ENCODE data around the gene SRPK1. TPM values are rescaled to one million over a fixed set of nuclear protein-coding genes. Genes with fewer than 3 reads are reported as not detected.

Gene SRPK1
- total RNA-seq, 2 experiments from 2014 or later: 100 to 118 TPM

GRCh38 chr6:35897486-35897885, 23.4 kb downstream of the SRPK1 start:
- no peaks in the 10 kb centered on the region for H3K9me3 Mint-ChIP-seq (ENCODE audit: low read depth)
- no peak overlapping the region for H3K27ac Mint-ChIP-seq
- H3K4me1 Mint-ChIP-seq: peaks cover 14% of the 10 kb centered on the region
- ATAC-seq: no peak
- no peaks in the 10 kb centered on the region for H3K27me3 Mint-ChIP-seq
- DNase-seq: no peak
- H3K4me3 Mint-ChIP-seq: no peak overlapping the region
- intact Hi-C loops (cut with DNase I, micrococcal nuclease): no loop called here
- H3K36me3 Mint-ChIP-seq (ENCODE audit: low read depth): peaks cover 41% of the 10 kb centered on the region
- ChIA-PET CTCF (interaction anchor here (1.1 kb wide), 1 partner anchor 11 kb away, joined by 3 read pairs; no protein-coding TSS in a partner anchor), POLR2A (no interaction called here)

GRCh38 chr6:35897036-35897435, 23.9 kb downstream of the SRPK1 start:
- POLR2A ChIA-PET: no interaction called here
- intact Hi-C loops (cut with DNase I, micrococcal nuclease): no loop called here
- CTCF ChIA-PET: no interaction called here
- no peaks in the 10 kb centered on the region for H3K9me3 Mint-ChIP-seq (ENCODE audit: low read depth)
- peaks cover 14% of the 10 kb centered on the region for H3K4me1 Mint-ChIP-seq
- peaks cover 42% of the 10 kb centered on the region for H3K36me3 Mint-ChIP-seq (ENCODE audit: low read depth)
- no peaks in the 10 kb centered on the region for H3K27me3 Mint-ChIP-seq
- H3K27ac Mint-ChIP-seq: no peak overlapping the region
- DNase-seq: no peak
- no peak for ATAC-seq
- H3K4me3 Mint-ChIP-seq: no peak overlapping the region

GRCh38 chr6:35896228-35896627, 24.7 kb downstream of the SRPK1 start:
- Mint-ChIP-seq H3K9me3 (ENCODE audit: low read depth) (no peaks in the 10 kb centered on the region), H3K36me3 (ENCODE audit: low read depth) (peaks cover 39% of the 10 kb centered on the region), H3K27ac (no peak overlapping the region), H3K4me1 (peaks cover 14% of the 10 kb centered on the region), H3K4me3 (no peak overlapping the region), H3K27me3 (no peaks in the 10 kb centered on the region)
- intact Hi-C loops (cut with DNase I, micrococcal nuclease): no loop called here
- ChIA-PET CTCF (no interaction called here), POLR2A (interaction anchor here (0.7 kb wide), 1 partner anchor 92 kb away, joined by 3 read pairs; no protein-coding TSS in a partner anchor)
- DNase-seq (no peak), ATAC-seq (no peak)

- Mint-ChIP-seq H3K4me1 (peaks cover 14% of the 10 kb centered on the region), H3K36me3 (ENCODE audit: low read depth) (peaks cover 33% of the 10 kb centered on the region), H3K9me3 (ENCODE audit: low read depth) (no peaks in the 10 kb centered on the region), H3K27me3 (no peaks in the 10 kb centered on the region), H3K27ac (no peak overlapping the region), H3K4me3 (no peak overlapping the region)
- DNase-seq: no peak
- ChIA-PET CTCF (no interaction called here), POLR2A (no interaction called here)
- intact Hi-C loops (cut with DNase I, micrococcal nuclease): no loop called here
- ATAC-seq: no peak
Measured at GRCh38 chr6:35895560-35895959, 25.3 kb downstream of the SRPK1 start.

- intact Hi-C loops (cut with DNase I, micrococcal nuclease): no loop called here
Measured at GRCh38 chr6:35894776-35895175, 26.1 kb downstream of the SRPK1 start.

GRCh38 chr6:35893246-35893645, 27.7 kb downstream of the SRPK1 start:
- CTCF ChIA-PET: interaction anchor here (0.8 kb wide), 1 partner anchor 62 kb away, joined by 3 read pairs; no protein-coding TSS in a partner anchor
- H3K4me1 Mint-ChIP-seq: peaks cover 14% of the 10 kb centered on the region

More at GRCh38 chr6:35894776-35895175, 26.1 kb downstream of the SRPK1 start:
- H3K36me3 Mint-ChIP-seq (ENCODE audit: low read depth): peaks cover 29% of the 10 kb centered on the region
- no peak overlapping the region for H3K27ac Mint-ChIP-seq
- no peaks in the 10 kb centered on the region for H3K27me3 Mint-ChIP-seq
- no peak for ATAC-seq
- H3K4me3 Mint-ChIP-seq: no peak overlapping the region
- POLR2A ChIA-PET: interaction anchor here (0.7 kb wide), 1 partner anchor 188 kb away, joined by 10 read pairs; no protein-coding TSS in a partner anchor
- peaks cover 14% of the 10 kb centered on the region for H3K4me1 Mint-ChIP-seq
- CTCF ChIA-PET: no interaction called here
- DNase-seq: no peak
- no peaks in the 10 kb centered on the region for H3K9me3 Mint-ChIP-seq (ENCODE audit: low read depth)

GRCh38 chr6:35892482-35892881, 28.4 kb downstream of the SRPK1 start:
- H3K27ac Mint-ChIP-seq: no peak overlapping the region
- DNase-seq (no peak), ATAC-seq (no peak)
- intact Hi-C loops (cut with DNase I, micrococcal nuclease): no loop called here
- H3K27me3 Mint-ChIP-seq: no peaks in the 10 kb centered on the region
- POLR2A ChIA-PET: interaction anchor here (0.6 kb wide), 1 partner anchor 293 kb away, joined by 3 read pairs; no protein-coding TSS in a partner anchor
- H3K9me3 Mint-ChIP-seq (ENCODE audit: low read depth): no peaks in the 10 kb centered on the region
- no peak overlapping the region for H3K4me3 Mint-ChIP-seq
- peaks cover 23% of the 10 kb centered on the region for H3K36me3 Mint-ChIP-seq (ENCODE audit: low read depth)
- CTCF ChIA-PET: interaction anchor here (0.8 to 1.1 kb wide), 2 partner anchors 25 to 63 kb away, joined by 3 read pairs; no protein-coding TSS in a partner anchor
- peaks cover 12% of the 10 kb centered on the region for H3K4me1 Mint-ChIP-seq

More at GRCh38 chr6:35893246-35893645, 27.7 kb downstream of the SRPK1 start:
- no peak for DNase-seq
- no peak for ATAC-seq
- Mint-ChIP-seq H3K36me3 (ENCODE audit: low read depth) (peaks cover 22% of the 10 kb centered on the region), H3K27me3 (no peaks in the 10 kb centered on the region), H3K4me3 (no peak overlapping the region), H3K27ac (no peak overlapping the region), H3K9me3 (ENCODE audit: low read depth) (no peaks in the 10 kb centered on the region)
- POLR2A ChIA-PET: no interaction called here
- intact Hi-C loops (cut with DNase I, micrococcal nuclease): no loop called here

GRCh38 chr6:35879151-35879550, 41.7 kb downstream of the SRPK1 start:
- ChIA-PET CTCF (interaction anchor here (0.6 kb wide), 1 partner anchor 66 kb away, joined by 3 read pairs; no protein-coding TSS in a partner anchor), POLR2A (no interaction called here)
- no peak for DNase-seq
- Mint-ChIP-seq H3K27ac (no peak overlapping the region), H3K27me3 (no peaks in the 10 kb centered on the region), H3K4me3 (no peak overlapping the region), H3K9me3 (ENCODE audit: low read depth) (peaks cover 12% of the 10 kb centered on the region), H3K4me1 (no peaks in the 10 kb centered on the region), H3K36me3 (ENCODE audit: low read depth) (peaks cover 72% of the 10 kb centered on the region)
- intact Hi-C loops (cut with DNase I, micrococcal nuclease): no loop called here
- ATAC-seq: no peak

- Mint-ChIP-seq H3K36me3 (ENCODE audit: low read depth) (peaks cover 60% of the 10 kb centered on the region), H3K27me3 (no peaks in the 10 kb centered on the region), H3K9me3 (ENCODE audit: low read depth) (peaks cover 11% of the 10 kb centered on the region), H3K4me3 (no peak overlapping the region), H3K27ac (no peak overlapping the region), H3K4me1 (no peaks in the 10 kb centered on the region)
- DNase-seq (no peak), ATAC-seq (no peak)
- ChIA-PET POLR2A (no interaction called here), CTCF (no interaction called here)
- intact Hi-C loops (cut with DNase I, micrococcal nuclease): no loop called here
Measured at GRCh38 chr6:35876902-35877301, 44.0 kb downstream of the SRPK1 start.

- intact Hi-C loops (cut with DNase I, micrococcal nuclease): no loop called here
- DNase-seq: no peak
- CTCF ChIA-PET: interaction anchor here (0.5 kb wide), 1 partner anchor 133 kb away, joined by 3 read pairs; no protein-coding TSS in a partner anchor
Measured at GRCh38 chr6:35874730-35875129, 46.2 kb downstream of the SRPK1 start.

GRCh38 chr6:35859367-35859766, 61.5 kb downstream of the SRPK1 start:
- Mint-ChIP-seq H3K4me1 (peaks cover 4% of the 10 kb centered on the region), H3K9me3 (ENCODE audit: low read depth) (no peaks in the 10 kb centered on the region), H3K27ac (no peak overlapping the region), H3K27me3 (no peaks in the 10 kb centered on the region), H3K36me3 (ENCODE audit: low read depth) (peaks cover 72% of the 10 kb centered on the region), H3K4me3 (no peak overlapping the region)
- DNase-seq (no peak), ATAC-seq (no peak)
- ChIA-PET POLR2A (no interaction called here), CTCF (interaction anchor here (0.5 to 1.2 kb wide), 2 partner anchors 57 to 625 kb away, joined by 3 to 4 read pairs; no protein-coding TSS in a partner anchor)
- intact Hi-C loops (cut with DNase I, micrococcal nuclease): no loop called here

More at GRCh38 chr6:35874730-35875129, 46.2 kb downstream of the SRPK1 start:
- H3K36me3 Mint-ChIP-seq (ENCODE audit: low read depth): peaks cover 51% of the 10 kb centered on the region
- H3K4me1 Mint-ChIP-seq: no peaks in the 10 kb centered on the region
- ATAC-seq: no peak
- POLR2A ChIA-PET: no interaction called here
- no peaks in the 10 kb centered on the region for H3K27me3 Mint-ChIP-seq
- no peak overlapping the region for H3K27ac Mint-ChIP-seq
- H3K4me3 Mint-ChIP-seq: no peak overlapping the region
- H3K9me3 Mint-ChIP-seq (ENCODE audit: low read depth): no peaks in the 10 kb centered on the region

- H3K4me1 Mint-ChIP-seq: peaks cover 4% of the 10 kb centered on the region
- no peak overlapping the region for H3K27ac Mint-ChIP-seq
- DNase-seq: no peak
- intact Hi-C loops (cut with DNase I, micrococcal nuclease): no loop called here
- H3K9me3 Mint-ChIP-seq (ENCODE audit: low read depth): no peaks in the 10 kb centered on the region
- CTCF ChIA-PET: interaction anchor here (1.2 kb wide), 1 partner anchor 98 kb away, joined by 3 read pairs; no protein-coding TSS in a partner anchor
- peaks cover 72% of the 10 kb centered on the region for H3K36me3 Mint-ChIP-seq (ENCODE audit: low read depth)
- no peaks in the 10 kb centered on the region for H3K27me3 Mint-ChIP-seq
- POLR2A ChIA-PET: no interaction called here
- no peak overlapping the region for H3K4me3 Mint-ChIP-seq
- no peak for ATAC-seq
Measured at GRCh38 chr6:35857853-35858252, 63.0 kb downstream of the SRPK1 start.

All from activated CD4-positive, alpha-beta T cell treated with anti-CD3 and anti-CD28 coated beads for 36 hours (primary cell).